Measurements from ENCODE around the gene GNB5.
A peak's percentile ranks its signal among the peaks of the same experiment; 100 is the strongest.

Gene GNB5

DNA sequence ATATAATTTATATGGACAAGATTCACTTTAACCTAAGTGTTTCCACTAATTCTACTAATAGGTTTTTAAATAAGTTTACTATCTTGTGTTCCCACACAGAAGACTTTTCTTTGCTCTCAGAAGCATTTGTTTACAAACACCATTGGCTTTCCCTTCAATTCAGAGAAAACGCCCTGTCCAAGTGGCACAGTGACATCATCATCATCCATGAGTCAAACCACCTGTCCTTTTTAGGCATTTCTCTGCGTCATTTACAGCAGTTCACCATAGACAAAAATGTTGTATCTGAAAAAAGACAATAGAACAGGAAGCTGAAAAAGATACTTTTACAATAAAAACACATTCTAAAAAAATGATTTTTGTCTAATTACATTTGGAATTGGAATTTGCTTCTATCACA lies 69.3 kb downstream of the GNB5 start:
- no peak overlapping the region for H3K4me3 ChIP-seq (ENCODE audit: low read length)
- TF ChIP-seq, protein P1, sequence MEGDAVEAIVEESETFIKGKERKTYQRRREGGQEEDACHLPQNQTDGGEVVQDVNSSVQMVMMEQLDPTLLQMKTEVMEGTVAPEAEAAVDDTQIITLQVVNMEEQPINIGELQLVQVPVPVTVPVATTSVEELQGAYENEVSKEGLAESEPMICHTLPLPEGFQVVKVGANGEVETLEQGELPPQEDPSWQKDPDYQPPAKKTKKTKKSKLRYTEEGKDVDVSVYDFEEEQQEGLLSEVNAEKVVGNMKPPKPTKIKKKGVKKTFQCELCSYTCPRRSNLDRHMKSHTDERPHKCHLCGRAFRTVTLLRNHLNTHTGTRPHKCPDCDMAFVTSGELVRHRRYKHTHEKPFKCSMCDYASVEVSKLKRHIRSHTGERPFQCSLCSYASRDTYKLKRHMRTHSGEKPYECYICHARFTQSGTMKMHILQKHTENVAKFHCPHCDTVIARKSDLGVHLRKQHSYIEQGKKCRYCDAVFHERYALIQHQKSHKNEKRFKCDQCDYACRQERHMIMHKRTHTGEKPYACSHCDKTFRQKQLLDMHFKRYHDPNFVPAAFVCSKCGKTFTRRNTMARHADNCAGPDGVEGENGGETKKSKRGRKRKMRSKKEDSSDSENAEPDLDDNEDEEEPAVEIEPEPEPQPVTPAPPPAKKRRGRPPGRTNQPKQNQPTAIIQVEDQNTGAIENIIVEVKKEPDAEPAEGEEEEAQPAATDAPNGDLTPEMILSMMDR (IDR thresholded peaks at IDR 0.05; ENCODE audit: insufficient read depth, low read depth, low read length, missing control alignments) = no peak
- DNase-seq (ENCODE audit: low read depth) = peak; percentile 30

DNA sequence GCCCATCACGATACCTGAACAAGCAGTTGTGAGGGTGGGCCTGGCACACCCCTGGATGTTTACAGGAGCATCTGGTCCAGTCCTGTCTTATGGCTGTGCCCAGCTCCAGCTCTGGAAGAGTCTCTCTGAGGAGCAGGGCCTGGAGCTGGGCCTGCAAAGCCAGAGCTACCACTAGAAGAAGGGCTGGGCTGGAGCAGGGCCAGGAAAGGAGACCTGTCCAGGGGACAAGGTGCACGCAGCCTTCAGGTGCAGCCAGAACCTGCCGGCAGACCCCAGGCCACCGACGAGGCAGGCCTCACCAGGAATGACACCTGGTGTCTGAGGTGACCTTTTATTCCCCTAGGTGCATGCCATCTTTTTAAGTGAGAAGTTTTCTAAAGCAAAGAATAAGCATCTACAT lies 70.2 kb downstream of the GNB5 start:
- DNase-seq (ENCODE audit: low read depth) = no peak
- TF ChIP-seq, protein P1 (IDR thresholded peaks at IDR 0.05; ENCODE audit: insufficient read depth, low read depth, low read length, missing control alignments) = no peak
- H3K4me3 ChIP-seq (ENCODE audit: low read length) = no peak overlapping the region

DNA sequence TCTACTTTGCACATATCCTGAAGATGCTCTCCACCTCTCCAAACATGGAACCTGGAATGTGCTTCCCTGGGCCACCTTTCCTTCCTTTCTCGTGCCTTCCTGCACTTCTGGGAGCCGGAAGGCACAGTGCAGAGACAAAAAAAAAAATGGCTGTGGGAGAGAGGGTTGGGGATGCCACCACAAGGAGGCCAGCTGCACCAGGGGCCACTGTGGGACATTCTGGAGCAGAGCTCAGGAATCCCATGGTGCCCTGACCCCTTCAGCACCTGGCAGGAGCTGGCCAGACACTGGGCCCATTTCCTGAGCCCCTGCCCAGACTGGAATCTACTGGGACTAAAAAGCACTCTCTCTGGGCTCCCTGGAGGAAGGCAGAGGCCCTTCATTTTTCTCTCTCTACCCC lies 70.7 kb downstream of the GNB5 start:
- H3K4me3 ChIP-seq (ENCODE audit: low read length) = no peak overlapping the region
- TF ChIP-seq, protein P1 (IDR thresholded peaks at IDR 0.05; ENCODE audit: insufficient read depth, low read depth, low read length, missing control alignments) = no peak
- DNase-seq (ENCODE audit: low read depth) = no peak

DNA sequence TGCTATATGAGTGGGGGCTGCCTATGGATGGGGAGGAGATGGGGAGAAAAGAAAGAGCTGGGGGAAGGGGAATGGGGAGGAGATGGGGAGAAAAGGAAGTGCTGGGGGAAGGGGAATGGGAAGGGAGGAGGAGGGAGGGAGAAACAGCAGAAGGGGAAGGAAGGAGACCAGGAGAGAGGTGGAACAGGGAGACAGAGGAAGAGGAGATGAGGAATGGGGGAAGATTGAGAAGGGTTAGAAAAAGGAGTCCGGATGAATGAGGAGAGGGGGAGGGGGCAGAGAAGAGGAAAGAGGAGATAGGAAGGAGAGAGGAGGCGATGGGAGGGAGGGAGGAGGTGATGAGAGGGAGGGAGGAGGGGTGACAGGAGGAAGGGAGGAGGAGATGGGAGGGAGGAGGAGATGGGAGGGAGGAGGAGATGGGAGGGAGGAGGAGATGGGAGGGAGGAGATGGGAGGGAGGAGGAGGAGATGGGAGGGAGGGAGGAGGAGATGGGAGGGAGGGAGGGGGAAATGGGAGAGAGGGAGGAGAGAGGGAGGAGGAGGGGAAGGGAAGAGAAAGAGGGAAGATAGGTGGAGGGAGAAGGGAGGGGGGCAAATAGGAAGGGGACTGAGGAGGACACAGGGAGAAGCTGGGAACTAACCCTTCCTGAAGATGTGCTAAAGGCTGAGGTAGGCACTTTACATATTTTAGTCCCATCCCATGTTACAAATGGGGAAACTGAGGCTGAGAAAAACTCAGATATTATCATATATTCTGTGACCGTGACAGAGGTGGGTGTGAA lies 72.0 kb downstream of the GNB5 start:
- TF ChIP-seq, protein P1 (IDR thresholded peaks at IDR 0.05; ENCODE audit: insufficient read depth, low read depth, low read length, missing control alignments) = no peak
- no peak for DNase-seq (ENCODE audit: low read depth)
- H3K4me3 ChIP-seq (ENCODE audit: low read length) = no peak overlapping the region

DNA sequence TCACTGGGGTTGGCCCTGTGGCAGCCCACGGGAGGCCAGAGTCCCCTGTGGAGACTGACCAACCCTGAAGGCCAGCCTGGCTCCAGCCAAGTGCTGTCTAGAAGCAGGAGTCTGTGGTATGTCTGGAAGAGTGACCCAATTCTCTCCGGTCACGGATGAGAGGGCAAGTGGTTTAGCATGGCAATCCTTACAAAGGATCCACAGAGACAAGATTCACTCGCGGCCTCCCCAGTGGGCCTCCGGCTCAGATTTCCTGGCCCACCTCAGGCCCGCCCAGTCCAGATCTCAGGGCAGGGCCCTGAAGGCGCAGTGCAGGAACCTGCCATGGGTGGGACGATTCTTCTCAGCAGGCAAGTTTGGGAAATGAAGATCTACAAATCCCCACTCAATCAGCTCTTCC lies 73.6 kb downstream of the GNB5 start:
- DNase-seq (ENCODE audit: low read depth) = no peak
- no peak overlapping the region for H3K4me3 ChIP-seq (ENCODE audit: low read length)
- TF ChIP-seq, protein P1 (IDR thresholded peaks at IDR 0.05; ENCODE audit: insufficient read depth, low read depth, low read length, missing control alignments) = no peak

DNA sequence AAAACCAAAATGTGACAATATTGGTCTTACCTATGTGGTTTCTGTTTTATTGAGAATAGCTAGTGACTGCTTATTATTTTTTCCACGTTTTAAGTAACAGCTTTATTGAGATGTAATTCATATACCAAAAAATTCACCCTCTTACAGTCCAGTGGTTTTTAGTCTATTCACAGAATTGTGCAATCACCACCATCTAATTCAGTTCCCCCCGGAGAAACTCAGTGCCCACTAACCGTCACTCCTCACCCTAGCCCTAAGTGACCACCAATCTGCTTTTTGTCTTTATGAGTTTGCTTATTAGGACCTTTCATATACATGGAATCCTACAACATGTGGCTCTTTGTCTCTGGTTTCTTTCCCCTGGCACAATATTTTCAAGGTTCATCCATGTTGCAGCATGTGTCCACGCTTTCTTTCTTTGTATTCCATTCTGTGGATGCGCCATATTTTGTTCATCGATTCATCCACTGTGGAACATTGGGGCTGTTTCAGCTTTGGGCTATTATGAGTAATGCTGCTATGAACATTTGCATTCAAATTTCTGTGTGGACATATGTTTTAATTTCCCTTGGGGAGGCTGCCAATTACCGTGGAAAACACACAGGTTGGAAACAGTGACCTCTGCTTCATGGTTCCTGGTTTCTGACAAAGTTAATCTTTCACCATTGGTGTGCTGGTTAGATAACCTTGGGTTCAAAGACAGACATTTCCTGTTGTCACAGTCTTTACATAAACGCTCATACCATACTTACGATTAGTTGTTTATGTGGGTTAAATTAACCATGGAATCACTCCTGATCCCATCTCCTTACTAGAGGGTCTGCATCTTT lies 75.4 kb downstream of the GNB5 start:
- no peak overlapping the region for H3K4me3 ChIP-seq (ENCODE audit: low read length)
- DNase-seq (ENCODE audit: low read depth) = no peak
- TF ChIP-seq, protein P1 (IDR thresholded peaks at IDR 0.05; ENCODE audit: insufficient read depth, low read depth, low read length, missing control alignments) = no peak

Measured in epithelial cell of esophagus (primary cell).